Neural progenitor cell (in vitro differentiated cells): ENCODE measurements around the gene LMAN1L. TPM values are rescaled to one million over a fixed set of nuclear protein-coding genes. Genes with fewer than 3 reads are reported as not detected.

Experiments
- DNase-seq: peaks from one replicate; pipeline ENCODE4 v3.0.0-alpha.2; 2016; ENCODE audit warnings: low spot score
- H2AFZ ChIP-seq: fragments of 200-600 bp; sonication (generic); replicated peaks from 2 replicates; pipeline ENCODE4 v1.6.1; 2016; ENCODE audit warnings: antibody characterized with exemption
- H3F3A ChIP-seq: fragments of 200-600 bp; sonication (generic); 2 replicates; pipeline ENCODE4 v1.6.1; 2016; ENCODE audit warnings: antibody characterized with exemption, low read depth
- H3K27ac ChIP-seq: fragments of 200-600 bp; sonication (generic); 2 replicates; pipeline ENCODE4 v1.5.1; 2016; ENCODE audit warnings: mild to moderate bottlenecking
- H3K27me3 ChIP-seq: fragments of 200-600 bp; sonication (generic); 2 replicates; pipeline ENCODE4 v1.6.1; 2016; ENCODE audit warnings: mild to moderate bottlenecking, moderate library complexity
- H3K36me3 ChIP-seq: fragments of 200-600 bp; sonication (generic); 2 replicates; pipeline ENCODE4 v1.5.1; 2016
- H3K4me1 ChIP-seq: fragments of 200-600 bp; sonication (generic); 2 replicates; pipeline ENCODE4 v1.6.1; 2016; ENCODE audit warnings: mixed run types
- H3K4me2 ChIP-seq: fragments of 200-600 bp; sonication (generic); 2 replicates; pipeline ENCODE4 v1.6.1; 2016
- H3K4me3 ChIP-seq: fragments of 200-600 bp; sonication (generic); 2 replicates; pipeline ENCODE4 v1.5.1; 2016
- H3K79me2 ChIP-seq: fragments of 200-600 bp; sonication (generic); 2 replicates; pipeline ENCODE4 v1.6.1; 2016; ENCODE audit warnings: low read depth
- H3K9ac ChIP-seq: fragments of 200-600 bp; sonication (generic); 2 replicates; pipeline ENCODE4 v1.6.1; 2016
- H3K9me3 ChIP-seq: fragments of 200-600 bp; sonication (generic); 2 replicates; pipeline ENCODE4 v1.5.1; 2016; ENCODE audit warnings: low read depth
- H4K20me1 ChIP-seq: fragments of 200-600 bp; sonication (generic); 2 replicates; pipeline ENCODE4 v1.6.1; 2016; ENCODE audit warnings: low read depth
- H3K27ac Mint-ChIP-seq: 3 replicates; pipeline ENCODE4 v1.8.0; 2021; ENCODE audit warnings: mixed read lengths
- H3K27me3 Mint-ChIP-seq: 2 replicates; pipeline ENCODE4 v1.8.0; 2022; ENCODE audit warnings: low read depth, mild to moderate bottlenecking, inconsistent platforms, moderate library complexity, mixed read lengths; ENCODE audit not compliant: insufficient read depth
- H3K36me3 Mint-ChIP-seq: 3 replicates; pipeline ENCODE4 v1.8.0; 2021; ENCODE audit warnings: mixed read lengths
- H3K4me1 Mint-ChIP-seq: 3 replicates; pipeline ENCODE4 v1.8.0; 2021; ENCODE audit warnings: mixed read lengths
- H3K4me3 Mint-ChIP-seq: 3 replicates; pipeline ENCODE4 v1.8.0; 2021; ENCODE audit warnings: mild to moderate bottlenecking, moderate library complexity, mixed read lengths
- H3K9me3 Mint-ChIP-seq: 3 replicates; pipeline ENCODE4 v1.8.0; 2020; ENCODE audit warnings: mixed read lengths
- CTCF ChIP-seq: fragments of 200-600 bp; sonication (generic); IDR thresholded peaks from 2 replicates; pipeline ENCODE4 v1.5.1; 2017; ENCODE audit warnings: antibody characterized with exemption, mild to moderate bottlenecking
- EZH2 ChIP-seq: fragments of 200-600 bp; sonication (generic); IDR thresholded peaks from 2 replicates; pipeline ENCODE4 v1.6.1; 2017; ENCODE audit warnings: antibody characterized with exemption, mild to moderate bottlenecking, moderate library complexity
- EZH2phosphoT487 ChIP-seq: fragments of 200-600 bp; sonication (generic); IDR thresholded peaks from 2 replicates; pipeline ENCODE4 v1.6.1; 2017; ENCODE audit warnings: antibody characterized with exemption
- total RNA-seq: library from RNA; depleted of rRNA; stranded (reverse); fragments of >200 nt; gene quantifications from 2 replicates; pipeline ENCODE4 v1.2.3, GENCODE V29; 2015; ENCODE audit warnings: low replicate concordance

LMAN1L gene
- total RNA-seq, 1 donor from 2014 or later: not detected

- no peak within 1 kb of the TSS for H3K27ac ChIP-seq
- DNase-seq: peak; percentile 90
- no peaks in the 10 kb centered on the region for H3K9me3 ChIP-seq
- peak; percentile 42 for TF ChIP-seq CTCF
- no peak for TF ChIP-seq EZH2phosphoT487
- TF ChIP-seq EZH2: no peak
- peaks cover 41% of the 10 kb centered on the region for H3K79me2 ChIP-seq
- H3K4me1 ChIP-seq: peaks cover 22% of the 10 kb centered on the region
- H3K9ac ChIP-seq: peak within 1 kb of the TSS; percentile 35
- no peaks in the 10 kb centered on the region for H3K36me3 ChIP-seq
- peak within 1 kb of the TSS; percentile 68 for H3K4me3 ChIP-seq
- Mint-ChIP-seq H3K4me3 (peak within 1 kb of the TSS; percentile 91), H3K27me3 (peaks cover 14% of the 10 kb centered on the region), H3K36me3 (no peaks in the 10 kb centered on the region), H3K4me1 (peaks cover 66% of the 10 kb centered on the region), H3K27ac (peak within 1 kb of the TSS; percentile 83), H3K9me3 (no peaks in the 10 kb centered on the region)
- H3K4me2 ChIP-seq: peak within 1 kb of the TSS; percentile 96
- peak within 1 kb of the TSS; percentile 76 for H2AFZ ChIP-seq
- H4K20me1 ChIP-seq: peaks cover 41% of the 10 kb centered on the region
- H3F3A ChIP-seq: no peaks in the 10 kb centered on the region
- peaks cover 21% of the 10 kb centered on the region for H3K27me3 ChIP-seq
Measured at GRCh38 chr15:74781431-74782258, 31.0 kb upstream of the LMAN1L start, which contains the start of gene CSK. TSS of gene CSK (plus strand) at chr15:74782080. CDS start at chr15:74798298, 16,218 bp downstream.

GRCh38 chr15:74782259-74783071, 30.2 kb upstream of the LMAN1L start:
- H3K27ac Mint-ChIP-seq: no peak overlapping the region
- H3K4me3 ChIP-seq: peak overlapping the region; percentile 68
- peaks cover 48% of the 10 kb centered on the region for H3K79me2 ChIP-seq
- no peaks in the 10 kb centered on the region for H3K36me3 ChIP-seq
- peak overlapping the region; percentile 23 for H2AFZ ChIP-seq
- H3F3A ChIP-seq: no peaks in the 10 kb centered on the region
- H3K4me3 Mint-ChIP-seq: peak overlapping the region; percentile 91
- peak overlapping the region; percentile 35 for H3K9ac ChIP-seq
- H3K27ac ChIP-seq: no peak overlapping the region
- peaks cover 21% of the 10 kb centered on the region for H3K27me3 ChIP-seq
- H3K9me3 ChIP-seq: no peaks in the 10 kb centered on the region
- H3K9me3 Mint-ChIP-seq: no peaks in the 10 kb centered on the region
- H4K20me1 ChIP-seq: peaks cover 50% of the 10 kb centered on the region
- H3K4me1 ChIP-seq: peaks cover 17% of the 10 kb centered on the region
- peaks cover 62% of the 10 kb centered on the region for H3K4me1 Mint-ChIP-seq
- H3K27me3 Mint-ChIP-seq: peaks cover 14% of the 10 kb centered on the region
- no peaks in the 10 kb centered on the region for H3K36me3 Mint-ChIP-seq
- no peak for TF ChIP-seq EZH2
- no peak for TF ChIP-seq EZH2phosphoT487
- no peak for TF ChIP-seq CTCF
- peak overlapping the region; percentile 81 for H3K4me2 ChIP-seq
- peak; percentile 72 for DNase-seq

- H3K27ac Mint-ChIP-seq: no peak overlapping the region
- H3K79me2 ChIP-seq: peaks cover 52% of the 10 kb centered on the region
- no peaks in the 10 kb centered on the region for H3F3A ChIP-seq
- H3K4me1 Mint-ChIP-seq: peaks cover 61% of the 10 kb centered on the region
- no peaks in the 10 kb centered on the region for H3K9me3 Mint-ChIP-seq
- H4K20me1 ChIP-seq: peaks cover 57% of the 10 kb centered on the region
- no peaks in the 10 kb centered on the region for H3K9me3 ChIP-seq
- peak; percentile 49 for DNase-seq
- peaks cover 11% of the 10 kb centered on the region for H3K27me3 Mint-ChIP-seq
- H3K27me3 ChIP-seq: peaks cover 21% of the 10 kb centered on the region
- peak overlapping the region; percentile 91 for H3K4me3 Mint-ChIP-seq
- H3K9ac ChIP-seq: peak overlapping the region; percentile 35
- no peak overlapping the region for H2AFZ ChIP-seq
- H3K36me3 Mint-ChIP-seq: no peaks in the 10 kb centered on the region
- peak overlapping the region; percentile 68 for H3K4me3 ChIP-seq
- no peak for TF ChIP-seq CTCF
- TF ChIP-seq EZH2: no peak
- TF ChIP-seq EZH2phosphoT487: no peak
- H3K4me2 ChIP-seq: peak overlapping the region; percentile 81
- no peaks in the 10 kb centered on the region for H3K36me3 ChIP-seq
- peaks cover 18% of the 10 kb centered on the region for H3K4me1 ChIP-seq
- no peak overlapping the region for H3K27ac ChIP-seq
Measured at GRCh38 chr15:74783072-74783807, 29.4 kb upstream of the LMAN1L start.
